DND-41 (cell line): ENCODE results near the gene FCRLA.

Source experiments
- CTCF ChIP-seq: IDR thresholded peaks from 2 replicates; pipeline ENCODE4 v1.5.1; 2012; ENCODE audit warnings: borderline replicate concordance, low read length, moderate library complexity, mild to moderate bottlenecking; ENCODE audit not compliant: poor library complexity, severe bottlenecking; ENCODE audit errors: extremely low read depth
- EZH2 ChIP-seq: IDR thresholded peaks from 3 replicates; pipeline ENCODE4 v1.6.1; 2012; ENCODE audit warnings: borderline replicate concordance, low read depth, mild to moderate bottlenecking, moderate library complexity, low read length, inconsistent platforms; ENCODE audit not compliant: severe bottlenecking

GRCh38 chr1:161678500-161678899, 28.5 kb upstream of the FCRLA start:
- no peak for TF ChIP-seq CTCF
- TF ChIP-seq EZH2, result no peak
